Lower lobe of right lung (tissue), 2 donors: ENCODE results near the gene SPEF2. TPM values are rescaled to one million over a fixed set of nuclear protein-coding genes. Genes with fewer than 3 reads are reported as not detected.
"Not testable (repeated sequence)": the region's sequence is repeated elsewhere in the genome, so short reads cannot be mapped to it uniquely, and the experiment has no call there.

Source experiments
- ATAC-seq, 2 donors: fragments of 200-7000 bp; cut with Tn5 transposase; one replicate each; pipeline ENCODE4 v1.9.1; 2020 to 2022; ENCODE audit warnings: mild to moderate bottlenecking in 2 of 2, moderate library complexity in 2 of 2
- DNase-seq: peaks from one replicate; pipeline ENCODE4 v3.0.0-alpha.2; 2020
- H3K27ac ChIP-seq: fragments of 200-600 bp; one replicate; pipeline ENCODE4 v1.8.0; 2022
- H3K27me3 ChIP-seq: fragments of 200-600 bp; one replicate; pipeline ENCODE4 v1.8.0; 2022; ENCODE audit warnings: low read depth
- H3K36me3 ChIP-seq: fragments of 200-600 bp; one replicate; pipeline ENCODE4 v1.8.0; 2022; ENCODE audit warnings: mild to moderate bottlenecking
- H3K4me1 ChIP-seq: fragments of 200-600 bp; one replicate; pipeline ENCODE4 v1.8.0; 2022
- H3K4me3 ChIP-seq: fragments of 200-600 bp; one replicate; pipeline ENCODE4 v1.8.0; 2022; ENCODE audit warnings: mild to moderate bottlenecking
- H3K9me3 ChIP-seq: fragments of 200-600 bp; one replicate; pipeline ENCODE4 v1.8.0; 2022
- CTCF ChIP-seq: fragments of 200-600 bp; IDR thresholded peaks from one replicate; pipeline ENCODE4 v1.8.0; 2022; ENCODE audit warnings: antibody characterized with exemption, mild to moderate bottlenecking
- intact Hi-C: fragments of 100-400 bp; cut with DNase I; formaldehyde crosslinking; loops from one replicate; pipeline ENCODE4 v1.11.0; 2022
- total RNA-seq: library from RNA; stranded (reverse); fragmentation: NEBNext Ultra II Directional; extraction: Animal tissue kit (Norgen Biotek cat#: 25700); gene quantifications from one replicate; pipeline ENCODE4 v1.2.1, GENCODE V29; 2021
- donor health status: DM: no; HTN: yes; CAD: no; lungs with severe emphysema.

The SPEF2 gene
- total RNA-seq, 1 donor from 2014 or later: 17.6 TPM

DNA sequence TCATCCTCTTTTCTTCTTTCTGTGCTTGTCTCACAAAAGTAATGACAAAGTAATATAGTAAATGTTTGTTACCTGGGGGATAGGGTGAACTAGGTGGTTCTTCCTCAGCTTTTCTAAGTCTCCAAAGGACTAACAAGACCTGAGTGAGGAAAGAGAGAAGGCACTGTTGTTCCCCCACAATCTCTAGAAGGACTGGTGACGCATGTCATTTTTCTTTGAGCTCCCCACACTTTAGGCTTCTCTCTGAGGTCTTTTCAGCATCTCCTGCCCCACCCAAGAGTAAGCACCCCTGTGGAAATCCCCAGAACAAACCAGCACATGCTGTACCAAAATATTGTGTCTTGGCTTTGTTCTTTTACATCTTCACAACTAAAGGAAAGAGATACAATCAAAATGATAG lies 236.6 kb downstream of the SPEF2 start:
- peak overlapping the region; percentile 31 for H3K4me3 ChIP-seq
- DNase-seq (no peak), ATAC-seq (peak; percentile 59 to 61)
- H3K27me3 ChIP-seq: no peaks in the 10 kb centered on the region
- H3K36me3 ChIP-seq: no peaks in the 10 kb centered on the region
- no peak for TF ChIP-seq CTCF
- intact Hi-C loops: no loop called here
- peaks cover 29% of the 10 kb centered on the region for H3K4me1 ChIP-seq
- peak overlapping the region; percentile 86 for H3K27ac ChIP-seq
- no peaks in the 10 kb centered on the region for H3K9me3 ChIP-seq

DNA sequence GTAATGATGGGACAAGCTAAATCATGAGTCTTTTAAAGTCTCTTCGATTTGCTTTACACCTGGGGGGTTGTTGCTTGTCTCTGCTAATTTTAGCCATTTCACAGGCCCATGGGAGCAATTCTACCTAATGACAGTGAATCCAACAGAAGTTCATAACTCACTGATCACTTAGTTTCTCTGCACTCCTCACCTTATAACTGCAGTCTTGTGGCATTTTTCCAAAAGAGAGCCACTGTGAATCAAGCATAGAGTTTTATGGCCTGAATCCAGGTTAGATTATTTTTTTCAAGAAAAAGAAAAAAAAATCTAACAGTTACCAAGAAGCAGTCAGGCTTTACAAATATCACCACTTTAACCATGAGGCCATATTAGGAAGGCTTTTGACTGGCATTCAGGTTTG lies 237.5 kb downstream of the SPEF2 start:
- ATAC-seq: no peak
- intact Hi-C loops: no loop called here
- no peaks in the 10 kb centered on the region for H3K27me3 ChIP-seq
- no peaks in the 10 kb centered on the region for H3K9me3 ChIP-seq
- H3K4me1 ChIP-seq: peaks cover 29% of the 10 kb centered on the region
- peak overlapping the region; percentile 7 for H3K4me3 ChIP-seq
- no peaks in the 10 kb centered on the region for H3K36me3 ChIP-seq
- peak overlapping the region; percentile 86 for H3K27ac ChIP-seq
- TF ChIP-seq CTCF: no peak
- DNase-seq: no peak

GRCh38 chr5:35856186-35856764 lies 238.6 kb downstream of the SPEF2 start:
- H3K9me3 ChIP-seq, H3K27me3 ChIP-seq, H3K36me3 ChIP-seq, ATAC-seq, DNase-seq, intact Hi-C loops: not testable (repeated sequence)
- H3K4me3 ChIP-seq: peak overlapping the region; percentile 48
- H3K4me1 ChIP-seq: peaks cover 29% of the 10 kb centered on the region
- peak overlapping the region; percentile 86 for H3K27ac ChIP-seq

DNA sequence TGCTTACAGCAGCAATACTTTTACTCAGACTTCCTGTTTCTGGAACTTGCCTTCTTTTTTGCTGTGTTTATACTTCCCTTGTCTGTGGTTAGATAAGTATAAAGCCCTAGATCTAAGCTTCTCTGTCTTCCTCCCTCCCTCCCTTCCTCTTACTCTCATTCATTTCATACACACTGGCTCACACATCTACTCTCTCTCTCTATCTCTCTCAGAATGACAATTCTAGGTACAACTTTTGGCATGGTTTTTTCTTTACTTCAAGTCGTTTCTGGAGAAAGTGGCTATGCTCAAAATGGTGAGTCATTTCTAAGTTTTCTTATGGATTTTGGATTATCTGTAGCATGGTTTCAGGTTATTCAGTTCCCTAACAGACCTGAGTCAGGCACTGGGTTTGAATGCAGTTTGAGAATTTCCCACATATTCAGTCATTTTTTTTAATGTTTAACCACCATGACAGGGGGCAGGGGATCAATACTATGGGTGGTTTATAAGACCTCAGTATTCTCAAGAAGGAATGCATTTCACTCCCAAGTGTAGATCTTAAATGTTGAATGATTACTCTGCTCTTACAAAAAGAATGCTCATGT lies 239.2 kb downstream of the SPEF2 start, which contains the start of gene IL7R:
Gene IL7R (plus strand): TSS at position 127 of the 587 bp plus-strand sequence. CDS start 87 bp downstream, at position 214.
- DNase-seq (no peak), ATAC-seq (peak; percentile 62 to 71)
- intact Hi-C loops: no loop called here
- Histone ChIP-seq H3K27me3 (no peaks in the 10 kb centered on the region), H3K9me3 (no peaks in the 10 kb centered on the region), H3K4me3 (peak within 1 kb of the TSS; percentile 48), H3K27ac (peak within 1 kb of the TSS; percentile 86), H3K4me1 (peaks cover 24% of the 10 kb centered on the region), H3K36me3 (peaks cover 6% of the 10 kb centered on the region)
- no peak for TF ChIP-seq CTCF

- ATAC-seq (peak in 1 of 2 donors; percentile 9), DNase-seq (no peak)
- intact Hi-C loops: no loop called here
- no peaks in the 10 kb centered on the region for H3K9me3 ChIP-seq
- peaks cover 15% of the 10 kb centered on the region for H3K4me1 ChIP-seq
- H3K27ac ChIP-seq: peak overlapping the region; percentile 86
- H3K36me3 ChIP-seq: peaks cover 6% of the 10 kb centered on the region
- H3K4me3 ChIP-seq: peak overlapping the region; percentile 48
- no peaks in the 10 kb centered on the region for H3K27me3 ChIP-seq
- TF ChIP-seq CTCF: no peak
Measured at GRCh38 chr5:35857606-35858205, 240.0 kb downstream of the SPEF2 start.

DNA sequence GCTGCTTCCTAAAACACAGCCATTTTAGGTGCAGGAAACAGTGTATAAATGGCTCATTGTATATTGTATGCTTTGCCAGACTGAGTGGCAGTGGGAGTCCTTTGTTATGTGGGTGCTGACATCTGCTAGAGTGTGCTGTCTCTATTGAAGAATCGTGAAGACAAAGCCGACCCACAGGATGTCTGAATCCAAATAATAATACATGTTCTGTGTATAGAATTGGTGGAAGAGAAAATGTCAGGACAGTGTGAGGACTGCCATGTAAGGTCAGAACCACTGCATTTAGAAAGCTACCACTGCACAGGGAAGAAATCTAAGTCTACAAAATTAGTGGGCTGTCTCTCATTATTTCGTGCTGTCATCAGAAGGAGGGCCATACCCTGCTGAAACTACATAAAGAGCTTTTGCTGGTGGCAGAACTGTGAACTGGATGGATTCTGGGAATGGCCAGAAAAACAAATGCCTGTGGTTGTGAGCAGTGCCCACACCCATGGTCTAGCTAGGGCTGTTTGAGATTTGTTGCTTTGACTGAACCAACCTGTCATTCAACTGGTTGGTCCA lies 241.5 kb downstream of the SPEF2 start:
- H3K9me3 ChIP-seq: no peaks in the 10 kb centered on the region
- intact Hi-C loops: no loop called here
- H3K4me1 ChIP-seq: peaks cover 9% of the 10 kb centered on the region
- DNase-seq: no peak
- peak overlapping the region; percentile 86 for H3K27ac ChIP-seq
- peak overlapping the region; percentile 48 for H3K4me3 ChIP-seq
- H3K36me3 ChIP-seq: peaks cover 6% of the 10 kb centered on the region
- peak in 1 of 2 donors; percentile 30 for ATAC-seq
- TF ChIP-seq CTCF: no peak
- no peaks in the 10 kb centered on the region for H3K27me3 ChIP-seq
